K562 (cell line): ENCODE data around the gene GAL3ST3. TPM values are rescaled to one million over a fixed set of nuclear protein-coding genes. Genes with fewer than 3 reads are reported as not detected.

ENCODE experiments used
- CC2D1A ChIP-seq: fragments of 450-650 bp; IDR thresholded peaks from 2 replicates; pipeline ENCODE4 v1.6.1; 2017; ENCODE audit warnings: mild to moderate bottlenecking
- GTF2A2 ChIP-seq: IDR thresholded peaks from 2 replicates; pipeline ENCODE4 v1.6.1; 2016; ENCODE audit warnings: mild to moderate bottlenecking, missing genetic modification characterization, missing compliant biosample characterization
- ILF3 ChIP-seq: fragments of 450-650 bp; IDR thresholded peaks from 2 replicates; pipeline ENCODE4 v1.6.1; 2018; ENCODE audit warnings: antibody characterized with exemption, mild to moderate bottlenecking, moderate library complexity, borderline replicate concordance
- JUNB ChIP-seq: fragments of 450-650 bp; formaldehyde crosslinking; conservative IDR thresholded peaks from 2 replicates; pipeline ENCODE4 v1.4.0; 2020; ENCODE audit warnings: mild to moderate bottlenecking
- KDM1A ChIP-seq, 2 experiments: fragments of 450-650 bp; IDR thresholded peaks; 2 replicates each; pipeline ENCODE4 v1.6.1; 2016; ENCODE audit warnings: mild to moderate bottlenecking in 2 of 2
- MAZ ChIP-seq, 2 experiments: fragments of 450-650 bp in 1 of 2; sonication (generic) in 1 of 2; formaldehyde crosslinking; IDR thresholded peaks in 1 of 2; conservative IDR thresholded peaks in 1 of 2; 2 replicates each; pipeline versions ENCODE4 v1.4.0 to v1.5.0; 2020; ENCODE audit warnings: mild to moderate bottlenecking in 1 of 2, missing genetic modification reagents in 1 of 2
- MGA ChIP-seq: fragments of 450-650 bp; IDR thresholded peaks from 2 replicates; pipeline ENCODE4 v1.6.1; 2016; ENCODE audit warnings: mild to moderate bottlenecking, moderate library complexity
- POLR2B ChIP-seq: fragments of 450-650 bp; IDR thresholded peaks from 2 replicates; pipeline ENCODE4 v1.6.1; 2018; ENCODE audit warnings: low read depth; ENCODE audit not compliant: partially characterized antibody
- POLR2H ChIP-seq: IDR thresholded peaks from 2 replicates; pipeline ENCODE4 v1.6.1; 2016; ENCODE audit warnings: missing genetic modification characterization, low read depth, mild to moderate bottlenecking, control low read depth, missing compliant biosample characterization, moderate library complexity
- RBFOX2 ChIP-seq: fragments of 200-400 bp; formaldehyde crosslinking; IDR thresholded peaks from 2 replicates; pipeline ENCODE4 v1.6.1; 2017; ENCODE audit warnings: low read depth, mild to moderate bottlenecking, low read length, moderate library complexity
- SMARCA5 ChIP-seq: fragments of 450-650 bp; IDR thresholded peaks from 2 replicates; pipeline ENCODE4 v1.6.1; 2016
- ZNF253 ChIP-seq: fragments of 250-450 bp; sonication (Bioruptor Pico); conservative IDR thresholded peaks from 2 replicates; pipeline ENCODE4 v1.6.1; 2021; ENCODE audit warnings: mild to moderate bottlenecking
- ZNF561 ChIP-seq: fragments of 450-650 bp; formaldehyde crosslinking; conservative IDR thresholded peaks from 2 replicates; pipeline ENCODE4 v1.4.0; 2020; ENCODE audit warnings: mild to moderate bottlenecking, moderate library complexity
- polyA plus RNA-seq, 8 experiments: library from polyadenylated mRNA; depleted of rRNA in 4 of 8; stranded (reverse) in 5 of 8; unstranded in 3 of 8; fragments of >200 nt; fragmentation: Nextera tagmentation in 2 of 8; fragmentation: Illumina TruSeq in 1 of 8; extraction: Ambion mirVana in 2 of 8; extraction: Trizol in 1 of 8; gene quantifications; 2 replicates each; pipeline versions ENCODE4 v1.2.1 to v1.2.3, GENCODE V29; 2011 to 2014; ENCODE audit warnings: inconsistent platforms in 1 of 8, missing spikeins in 1 of 8
- total RNA-seq, 7 experiments: library from RNA; depleted of rRNA in 6 of 7; stranded (reverse); fragments of >200 nt in 6 of 7; fragmentation: Illumina TruSeq in 2 of 7; extraction: Trizol in 2 of 7; gene quantifications; 2 replicates each; pipeline versions ENCODE4 v1.2.1 to v1.2.3, GENCODE V29; 2011 to 2021; ENCODE audit warnings: low replicate concordance in 1 of 7
- TF ChIP-seq, protein P1 (sequence below), 2 experiments: fragments of 450-650 bp in 1 of 2; sonication (generic) in 1 of 2; formaldehyde crosslinking; conservative IDR thresholded peaks; 2 replicates each; pipeline versions ENCODE4 v1.4.0 to v1.8.1; 2020 to 2022; ENCODE audit warnings: mild to moderate bottlenecking in 1 of 2, missing genetic modification reagents in 1 of 2
- TF ChIP-seq, protein P2 (sequence below): sonication (generic); formaldehyde crosslinking; IDR thresholded peaks from 2 replicates; pipeline ENCODE4 v1.8.0; 2022; ENCODE audit warnings: mild to moderate bottlenecking, missing genetic modification reagents

GAL3ST3 gene
- total and polyA plus RNA-seq, 9 of the 15 experiments (the other 6 are each of a cell fraction or from before 2014, with no cell fraction given) = not detected

DNA sequence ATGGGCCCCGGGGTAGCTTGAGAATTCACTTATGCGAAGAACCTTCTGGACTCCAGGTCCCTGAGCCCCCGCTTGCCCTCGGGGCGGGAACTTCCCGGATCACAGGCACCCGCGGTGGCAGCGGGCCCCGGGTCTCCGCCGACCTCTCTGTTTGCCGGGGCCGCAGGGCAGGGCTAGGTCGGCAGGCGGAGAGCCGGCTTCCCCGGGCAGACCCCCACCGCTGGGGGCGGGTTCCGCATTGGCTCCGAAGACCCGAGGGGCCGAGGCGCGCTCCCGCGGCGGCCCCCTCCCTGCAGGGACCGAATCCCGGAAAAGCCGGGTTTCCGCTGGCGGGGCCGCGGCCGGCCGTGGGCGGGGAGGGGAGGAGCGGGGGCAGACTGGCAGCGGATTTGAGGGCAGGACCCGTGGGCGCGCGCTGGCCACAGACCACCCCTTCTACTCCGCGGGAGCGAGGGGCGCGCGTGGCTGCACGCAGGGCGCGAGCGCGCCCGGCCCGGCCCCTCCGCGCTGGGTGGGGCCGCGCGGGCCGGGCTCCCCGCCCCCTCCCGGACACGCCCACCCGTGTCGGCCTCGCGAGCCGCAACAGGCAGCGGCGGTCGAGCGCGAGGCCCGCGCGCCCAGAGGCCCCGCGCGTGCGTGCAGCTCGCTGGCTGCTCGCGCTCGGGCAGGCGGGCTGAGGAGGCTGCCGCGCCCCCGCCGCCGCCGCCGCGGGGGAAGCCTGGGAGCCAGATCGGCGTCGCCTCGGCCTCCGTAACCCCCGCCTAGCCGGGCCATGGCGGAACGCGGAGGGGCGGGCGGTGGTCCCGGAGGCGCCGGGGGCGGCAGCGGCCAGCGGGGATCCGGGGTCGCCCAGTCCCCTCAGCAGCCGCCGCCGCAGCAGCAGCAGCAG, 21.0 kb upstream of the GAL3ST3 start, which contains the start of gene PACS1 (continued):
- peak; percentile 84; the same call in 1 of the 2 replicates for TF ChIP-seq ILF3
- no peak for TF ChIP-seq MGA
- TF ChIP-seq, protein P1, sequence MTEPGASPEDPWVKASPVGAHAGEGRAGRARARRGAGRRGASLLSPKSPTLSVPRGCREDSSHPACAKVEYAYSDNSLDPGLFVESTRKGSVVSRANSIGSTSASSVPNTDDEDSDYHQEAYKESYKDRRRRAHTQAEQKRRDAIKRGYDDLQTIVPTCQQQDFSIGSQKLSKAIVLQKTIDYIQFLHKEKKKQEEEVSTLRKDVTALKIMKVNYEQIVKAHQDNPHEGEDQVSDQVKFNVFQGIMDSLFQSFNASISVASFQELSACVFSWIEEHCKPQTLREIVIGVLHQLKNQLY (CRISPR knock-in tag; conservative IDR thresholded peaks at IDR 0.05) = 0 out of 4 replicates have a peak, but pooled peaks of 1 of the 2 experiments have one; percentile 23
- TF ChIP-seq POLR2H (tag) = 0 out of 2 replicates have a peak, but pooled peaks have one; percentile 55
- TF ChIP-seq GTF2A2 (tag) = no peak
- TF ChIP-seq ZNF253 = no peak
- TF ChIP-seq, protein P2, sequence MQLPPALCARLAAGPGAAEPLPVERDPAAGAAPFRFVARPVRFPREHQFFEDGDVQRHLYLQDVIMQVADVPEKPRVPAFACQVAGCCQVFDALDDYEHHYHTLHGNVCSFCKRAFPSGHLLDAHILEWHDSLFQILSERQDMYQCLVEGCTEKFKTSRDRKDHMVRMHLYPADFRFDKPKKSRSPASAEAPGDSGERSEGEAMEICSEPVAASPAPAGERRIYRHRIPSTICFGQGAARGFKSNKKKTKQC = no peak
- TF ChIP-seq POLR2B = no peak
- 0 out of 2 replicates have a peak, but pooled peaks have one; percentile 54 for TF ChIP-seq ZNF561 (CRISPR knock-in tag)
- no peak for TF ChIP-seq CC2D1A
- no peak for TF ChIP-seq KDM1A (IDR thresholded peaks at IDR 0.05)
- TF ChIP-seq MAZ (CRISPR knock-in tag; conservative IDR thresholded peaks at IDR 0.05 in 1 of 2, IDR thresholded peaks at IDR 0.05 in 1 of 2) = peak; percentile 52 to 68; a peak in 3 of 4 replicates
- TF ChIP-seq JUNB (CRISPR knock-in tag) = no peak
- peak; percentile 73 for TF ChIP-seq RBFOX2
- TF ChIP-seq SMARCA5 = no peak
